Lower leg skin (tissue), 3 donors: Measurements from ENCODE around the gene USP20.

ENCODE experiments used
- POLR2A ChIP-seq, 2 donors: fragments of 450-650 bp; IDR thresholded peaks; one replicate each; pipeline ENCODE4 v1.6.1; 2016 to 2017; ENCODE audit warnings: antibody characterized with exemption in 2 of 2, mild to moderate bottlenecking in 1 of 2, moderate library complexity in 1 of 2
- TF ChIP-seq, protein P1 (sequence below), 3 donors: fragments of 450-650 bp; IDR thresholded peaks; one replicate each; pipeline ENCODE4 v1.5.1; 2016; ENCODE audit warnings: antibody characterized with exemption in 3 of 3, mild to moderate bottlenecking in 3 of 3, moderate library complexity in 2 of 3

GRCh38 chr9:129873563-129874190 lies 38.4 kb downstream of the USP20 start:
- TF ChIP-seq POLR2A (IDR thresholded peaks at IDR 0.05) = no peak
- TF ChIP-seq, protein P1, sequence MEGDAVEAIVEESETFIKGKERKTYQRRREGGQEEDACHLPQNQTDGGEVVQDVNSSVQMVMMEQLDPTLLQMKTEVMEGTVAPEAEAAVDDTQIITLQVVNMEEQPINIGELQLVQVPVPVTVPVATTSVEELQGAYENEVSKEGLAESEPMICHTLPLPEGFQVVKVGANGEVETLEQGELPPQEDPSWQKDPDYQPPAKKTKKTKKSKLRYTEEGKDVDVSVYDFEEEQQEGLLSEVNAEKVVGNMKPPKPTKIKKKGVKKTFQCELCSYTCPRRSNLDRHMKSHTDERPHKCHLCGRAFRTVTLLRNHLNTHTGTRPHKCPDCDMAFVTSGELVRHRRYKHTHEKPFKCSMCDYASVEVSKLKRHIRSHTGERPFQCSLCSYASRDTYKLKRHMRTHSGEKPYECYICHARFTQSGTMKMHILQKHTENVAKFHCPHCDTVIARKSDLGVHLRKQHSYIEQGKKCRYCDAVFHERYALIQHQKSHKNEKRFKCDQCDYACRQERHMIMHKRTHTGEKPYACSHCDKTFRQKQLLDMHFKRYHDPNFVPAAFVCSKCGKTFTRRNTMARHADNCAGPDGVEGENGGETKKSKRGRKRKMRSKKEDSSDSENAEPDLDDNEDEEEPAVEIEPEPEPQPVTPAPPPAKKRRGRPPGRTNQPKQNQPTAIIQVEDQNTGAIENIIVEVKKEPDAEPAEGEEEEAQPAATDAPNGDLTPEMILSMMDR (IDR thresholded peaks at IDR 0.05) = no peak
